SK-N-SH (cell line): ENCODE data around the gene CELSR3. TPM values are rescaled to one million over a fixed set of nuclear protein-coding genes. Genes with fewer than 3 reads are reported as not detected.
A peak's percentile ranks its signal among the peaks of the same experiment; 100 is the strongest.

Experiments
- CTCF ChIA-PET: fragments of 300-600, 350-600 bp; formaldehyde crosslinking; extraction: SDS; loops from one replicate; lab custom pipeline; 2021; lab: Yijun Ruan, JAX
- POLR2A ChIA-PET: fragments of 350-600 bp; sonication (Branson Sonifier 250); formaldehyde crosslinking; extraction: SDS; loops from one replicate; lab custom pipeline; 2020; ENCODE audit warnings: antibody characterized with exemption, inconsistent platforms; lab: Yijun Ruan, JAX
- DNase-seq: peaks from one replicate; pipeline ENCODE4 v3.0.0; 2012
- H2AFZ ChIP-seq: fragments of 200-600 bp; sonication (generic); 2 replicates; pipeline ENCODE4 v1.8.1; 2016; ENCODE audit warnings: antibody characterized with exemption, mild to moderate bottlenecking, low read depth
- H3F3A ChIP-seq: fragments of 200-600 bp; sonication (generic); replicated peaks from 2 replicates; pipeline ENCODE3; 2016; ENCODE audit warnings: antibody characterized with exemption, mild to moderate bottlenecking; ENCODE audit not compliant: insufficient read depth
- H3K27ac ChIP-seq, 2 experiments: fragments of 200-500 bp in 1 of 2; fragments of 200-600 bp in 1 of 2; sonication (Bioruptor generic) in 1 of 2; sonication (generic), shearing (Covaris generic) in 1 of 2; 2 replicates each; pipeline versions ENCODE4 v1.5.1 to v1.6.1; 2014 to 2016; ENCODE audit warnings: low read depth in 2 of 2, inconsistent platforms in 1 of 2, low read length in 1 of 2, mild to moderate bottlenecking in 1 of 2, mixed read lengths in 1 of 2
- H3K27me3 ChIP-seq: fragments of 200-600 bp; sonication (generic), shearing (Covaris generic); 2 replicates; pipeline ENCODE4 v1.6.1; 2016; ENCODE audit warnings: mixed run types; ENCODE audit not compliant: insufficient read depth
- H3K36me3 ChIP-seq, 2 experiments: fragments of 200-500 bp in 1 of 2; fragments of 200-600 bp in 1 of 2; sonication (Bioruptor generic) in 1 of 2; sonication (generic) in 1 of 2; replicated peaks in 1 of 2; 2 replicates each; pipeline versions ENCODE3 to v1.5.1; 2014 to 2016; ENCODE audit warnings: low read length in 1 of 2, mild to moderate bottlenecking in 1 of 2; ENCODE audit not compliant: insufficient read depth in 2 of 2, control insufficient read depth in 1 of 2
- H3K4me1 ChIP-seq, 2 experiments: fragments of 200-500 bp in 1 of 2; fragments of 200-600 bp in 1 of 2; sonication (Bioruptor generic) in 1 of 2; sonication (generic), shearing (Covaris generic) in 1 of 2; 2 replicates each; pipeline versions ENCODE4 v1.5.1 to v1.6.1; 2014 to 2016; ENCODE audit warnings: low read depth in 1 of 2, low read length in 1 of 2, mixed run types in 1 of 2; ENCODE audit not compliant: insufficient read depth in 2 of 2, control insufficient read depth in 1 of 2
- H3K4me2 ChIP-seq: fragments of 200-600 bp; sonication (generic), shearing (Covaris generic); 2 replicates; pipeline ENCODE4 v1.6.1; 2017; ENCODE audit warnings: mixed run types
- H3K4me3 ChIP-seq, 2 experiments: fragments of 200-500 bp in 1 of 2; fragments of 200-600 bp in 1 of 2; sonication (Bioruptor generic) in 1 of 2; sonication (generic), shearing (Covaris generic) in 1 of 2; 2 replicates each; pipeline versions ENCODE4 v1.5.1 to v1.8.1; 2014 to 2016; ENCODE audit warnings: low read depth in 2 of 2, inconsistent platforms in 1 of 2, low read length in 1 of 2, mild to moderate bottlenecking in 1 of 2, mixed read lengths in 1 of 2, moderate library complexity in 1 of 2
- H3K79me2 ChIP-seq: fragments of 200-600 bp; sonication (generic); 2 replicates; pipeline ENCODE4 v1.8.1; 2017; ENCODE audit warnings: mild to moderate bottlenecking; ENCODE audit not compliant: insufficient read depth
- H3K9ac ChIP-seq: fragments of 200-600 bp; sonication (generic); 2 replicates; pipeline ENCODE4 v1.6.1; 2017; ENCODE audit warnings: mixed run types
- H3K9me2 ChIP-seq: fragments of 200-600 bp; sonication (generic); 2 replicates; pipeline ENCODE4 v1.6.1; 2017; ENCODE audit warnings: mixed run types
- H3K9me3 ChIP-seq: fragments of 200-600 bp; sonication (generic); 2 replicates; pipeline ENCODE4 v1.6.1; 2017; ENCODE audit warnings: mixed run types, mild to moderate bottlenecking, moderate library complexity
- H4K20me1 ChIP-seq: fragments of 200-600 bp; sonication (generic); 2 replicates; pipeline ENCODE4 v1.6.1; 2017; ENCODE audit warnings: mild to moderate bottlenecking, mixed run types; ENCODE audit not compliant: insufficient read depth
- CHD2 ChIP-seq: fragments of 150-350 bp; IDR thresholded peaks from 2 replicates; pipeline ENCODE4 v1.6.1; 2018; ENCODE audit warnings: low read length; ENCODE audit not compliant: partially characterized antibody
- ELF1 ChIP-seq: IDR thresholded peaks from 2 replicates; pipeline ENCODE4 v1.4.0; 2012
- EP300 ChIP-seq, 2 experiments: IDR thresholded peaks; 2 replicates each; pipeline versions ENCODE4 v1.4.0 to v1.6.1; 2012; ENCODE audit warnings: borderline replicate concordance in 1 of 2, low read depth in 1 of 2, low read length in 1 of 2
- EZH2phosphoT487 ChIP-seq: fragments of 200-600 bp; sonication (generic); IDR thresholded peaks from 2 replicates; pipeline ENCODE4 v1.6.1; 2017; ENCODE audit warnings: low read depth, mixed run types, mild to moderate bottlenecking, antibody characterized with exemption, moderate library complexity, borderline replicate concordance
- FOSL2 ChIP-seq: IDR thresholded peaks from 2 replicates; pipeline ENCODE4 v1.4.0; 2012; ENCODE audit warnings: low read depth, mild to moderate bottlenecking, moderate library complexity, borderline replicate concordance
- FOXJ3 ChIP-seq: sonication (generic); formaldehyde crosslinking; IDR thresholded peaks from 2 replicates; pipeline ENCODE4 v1.5.1; 2020; ENCODE audit warnings: mild to moderate bottlenecking, missing genetic modification reagents
- FOXM1 ChIP-seq: IDR thresholded peaks from 2 replicates; pipeline ENCODE4 v1.4.0; 2012; ENCODE audit warnings: low read depth, mild to moderate bottlenecking
- GABPA ChIP-seq: IDR thresholded peaks from 2 replicates; pipeline ENCODE4 v1.4.0; 2012; ENCODE audit warnings: low read depth, mild to moderate bottlenecking
- GATA2 ChIP-seq: sonication (generic); formaldehyde crosslinking; IDR thresholded peaks from 2 replicates; pipeline ENCODE4 v1.5.0; 2020; ENCODE audit warnings: mild to moderate bottlenecking, missing genetic modification reagents
- JUND ChIP-seq: IDR thresholded peaks from 2 replicates; pipeline ENCODE4 v1.4.0; 2012
- MEF2A ChIP-seq: IDR thresholded peaks from 2 replicates; pipeline ENCODE4 v1.4.0; 2012; ENCODE audit warnings: low read depth, borderline replicate concordance
- NRF1 ChIP-seq: IDR thresholded peaks from 2 replicates; pipeline ENCODE4 v1.6.1; 2012; ENCODE audit warnings: low read depth, mild to moderate bottlenecking, low read length
- RAD21 ChIP-seq: IDR thresholded peaks from 2 replicates; pipeline ENCODE4 v1.6.1; 2012; ENCODE audit warnings: mild to moderate bottlenecking, low read length
- RXRA ChIP-seq: IDR thresholded peaks from 2 replicates; pipeline ENCODE4 v1.4.0; 2012; ENCODE audit warnings: low read depth, mild to moderate bottlenecking, borderline replicate concordance
- SIN3A ChIP-seq: IDR thresholded peaks from 2 replicates; pipeline ENCODE4 v1.6.1; 2012; ENCODE audit warnings: low read depth, mild to moderate bottlenecking, low read length, moderate library complexity, borderline replicate concordance
- SMC3 ChIP-seq: IDR thresholded peaks from 2 replicates; pipeline ENCODE4 v1.6.1; 2012; ENCODE audit warnings: low read depth, low read length, improper control_type of control experiment
- TEAD4 ChIP-seq: IDR thresholded peaks from 2 replicates; pipeline ENCODE4 v1.4.0; 2012; ENCODE audit warnings: mild to moderate bottlenecking, borderline replicate concordance; ENCODE audit not compliant: insufficient read depth
- YY1 ChIP-seq: IDR thresholded peaks from 2 replicates; pipeline ENCODE4 v1.4.0; 2012; ENCODE audit warnings: low read depth, mild to moderate bottlenecking
- WGBS: methylation state at CpG from one replicate; pipeline ENCODE4 v1.1.6; 2017; ENCODE audit warnings: low lambda C conversion rate; 5-methylcytosine and 5-hydroxymethylcytosine counted together
- polyA plus RNA-seq, 3 experiments: library from polyadenylated mRNA; depleted of rRNA; stranded (reverse); fragments of >200 nt; gene quantifications; 2 replicates each; pipeline ENCODE4 v1.2.3, GENCODE V29; 2012
- TF ChIP-seq, protein P1 (sequence below): fragments of 150-350 bp; IDR thresholded peaks from 2 replicates; pipeline ENCODE4 v1.6.1; 2016; ENCODE audit warnings: mild to moderate bottlenecking, low read depth, low read length
- TF ChIP-seq, protein P2 (sequence below): fragments of 150-350 bp; IDR thresholded peaks from 2 replicates; pipeline ENCODE4 v1.6.1; 2017; ENCODE audit warnings: antibody characterized with exemption, low read length, low read depth, borderline replicate concordance
- TF ChIP-seq, protein P3 (sequence below): IDR thresholded peaks from 2 replicates; pipeline ENCODE4 v1.6.1; 2012; ENCODE audit warnings: mild to moderate bottlenecking, low read depth, low read length, moderate library complexity

The CELSR3 gene
- polyA plus RNA-seq, 1 of the 3 experiments (the other 2 are of a cell fraction): 11.7 TPM

DNA sequence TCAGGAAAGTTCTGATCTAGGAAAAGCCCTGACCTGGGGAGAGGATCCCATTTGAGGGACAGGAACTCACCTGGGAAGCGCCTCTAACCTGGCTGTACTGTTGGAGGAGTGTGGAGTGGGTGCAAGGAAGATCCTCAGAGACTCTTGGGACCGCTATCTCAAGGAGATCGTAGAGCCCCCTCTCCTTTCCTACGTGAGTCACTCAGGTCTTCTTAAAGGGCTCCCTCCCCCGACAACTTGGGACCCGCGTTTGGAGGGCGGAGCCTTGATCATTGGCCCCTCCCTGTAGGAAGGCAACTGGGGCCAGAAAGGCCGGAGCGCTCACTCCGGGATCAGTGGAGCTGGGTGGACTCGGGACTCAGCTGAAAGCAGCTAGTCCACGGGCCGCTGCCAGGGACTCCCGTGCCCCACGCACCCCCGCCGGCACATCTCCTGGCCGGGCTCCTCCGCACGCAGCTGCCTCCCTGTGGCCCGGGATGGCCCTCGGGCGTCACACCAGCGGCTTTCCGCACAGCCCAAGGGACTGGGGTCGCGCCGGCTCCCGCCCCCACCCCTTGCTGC lies 27.9 kb downstream of the CELSR3 start:
- H3K4me3 ChIP-seq: peak overlapping the region; percentile 96 to 99
- H3F3A ChIP-seq: no peaks in the 10 kb centered on the region
- H3K79me2 ChIP-seq: peaks cover 27% of the 10 kb centered on the region
- H2AFZ ChIP-seq: peak overlapping the region; percentile 63
- TF ChIP-seq GATA2 (CRISPR knock-in tag): no peak
- 0 out of 2 replicates have a peak, but pooled peaks have one; percentile 22 for TF ChIP-seq FOSL2
- TF ChIP-seq SIN3A: no peak
- WGBS: 0% methylated on average over 20 of the region's 30 CpGs
- H3K4me1 ChIP-seq: peaks cover 16 to 23% of the 10 kb centered on the region in 2 experiments
- CTCF ChIA-PET: interaction anchor here (0.8 to 6.9 kb wide), 18 partner anchors 9 to 440 kb away, joined by 3 to 40 read pairs (median 8); partner anchors contain the start of genes CELSR3, NCKIPSD, PFKFB4 and TMEM89
- POLR2A ChIA-PET: interaction anchor here (0.7 to 2.0 kb wide), 9 partner anchors 11 to 460 kb away, joined by 3 to 15 read pairs (median 3); partner anchors contain the start of genes CELSR3, NDUFAF3 and UQCRC1
- H4K20me1 ChIP-seq: peaks cover 14% of the 10 kb centered on the region; the same call in 1 of the 2 replicates
- H3K27ac ChIP-seq: peak overlapping the region; percentile 72 to 85
- no peaks in the 10 kb centered on the region for H3K27me3 ChIP-seq
- H3K9me3 ChIP-seq: no peaks in the 10 kb centered on the region
- no peaks in the 10 kb centered on the region for H3K9me2 ChIP-seq
- peak overlapping the region; percentile 89 for H3K9ac ChIP-seq
- peaks cover 0 to 43% of the 10 kb centered on the region in 2 experiments for H3K36me3 ChIP-seq
- DNase-seq: peak; percentile 83
- peak overlapping the region; percentile 100 for H3K4me2 ChIP-seq

DNA sequence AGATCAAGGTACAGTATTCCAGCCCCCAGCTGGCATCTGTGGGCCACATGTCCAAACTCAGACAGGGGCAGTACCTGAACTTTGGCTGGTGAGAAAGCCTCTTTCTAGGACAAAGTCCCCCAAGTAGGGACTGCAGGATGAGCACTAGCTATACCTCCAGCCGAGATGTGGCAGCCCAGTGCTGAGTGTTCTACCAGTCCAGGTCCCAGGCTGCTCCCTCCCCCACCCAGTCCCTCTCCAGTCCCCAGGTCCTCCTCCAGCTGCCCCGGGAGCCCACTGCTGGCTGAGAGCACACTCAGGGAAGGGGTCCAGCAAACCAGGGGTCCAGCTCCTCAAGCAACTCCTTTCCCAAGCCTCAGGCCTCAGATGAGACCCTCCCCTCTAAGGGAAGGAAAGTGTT lies 28.9 kb downstream of the CELSR3 start:
- peak overlapping the region in 1 of 2 experiments; percentile 96; a peak in 2 of 4 replicates for H3K4me3 ChIP-seq
- no peaks in the 10 kb centered on the region for H3K9me2 ChIP-seq
- H3F3A ChIP-seq: no peaks in the 10 kb centered on the region
- no CpG with 5 or more reads among the region's 2 CpGs for WGBS
- CTCF ChIA-PET: interaction anchor here (2.7 to 6.9 kb wide), 4 partner anchors 23 to 76 kb away, joined by 15 to 40 read pairs (median 28); partner anchors contain the start of genes CELSR3, NCKIPSD, PFKFB4 and UQCRC1
- POLR2A ChIA-PET: interaction anchor here (0.7 to 1.5 kb wide), 4 partner anchors 9 to 75 kb away, joined by 3 to 6 read pairs (median 4); no protein-coding TSS in a partner anchor
- no peak overlapping the region for H3K27ac ChIP-seq
- H2AFZ ChIP-seq: no peak overlapping the region
- H3K4me1 ChIP-seq: peaks cover 16 to 23% of the 10 kb centered on the region in 2 experiments
- no peak for DNase-seq
- H4K20me1 ChIP-seq: peaks cover 14% of the 10 kb centered on the region; the same call in 1 of the 2 replicates
- no peaks in the 10 kb centered on the region for H3K27me3 ChIP-seq
- H3K9me3 ChIP-seq: no peaks in the 10 kb centered on the region
- peaks cover 0 to 44% of the 10 kb centered on the region in 2 experiments for H3K36me3 ChIP-seq
- H3K9ac ChIP-seq: no peak overlapping the region
- peaks cover 27% of the 10 kb centered on the region for H3K79me2 ChIP-seq
- TF ChIP-seq ELF1: no peak
- TF ChIP-seq, protein P1, sequence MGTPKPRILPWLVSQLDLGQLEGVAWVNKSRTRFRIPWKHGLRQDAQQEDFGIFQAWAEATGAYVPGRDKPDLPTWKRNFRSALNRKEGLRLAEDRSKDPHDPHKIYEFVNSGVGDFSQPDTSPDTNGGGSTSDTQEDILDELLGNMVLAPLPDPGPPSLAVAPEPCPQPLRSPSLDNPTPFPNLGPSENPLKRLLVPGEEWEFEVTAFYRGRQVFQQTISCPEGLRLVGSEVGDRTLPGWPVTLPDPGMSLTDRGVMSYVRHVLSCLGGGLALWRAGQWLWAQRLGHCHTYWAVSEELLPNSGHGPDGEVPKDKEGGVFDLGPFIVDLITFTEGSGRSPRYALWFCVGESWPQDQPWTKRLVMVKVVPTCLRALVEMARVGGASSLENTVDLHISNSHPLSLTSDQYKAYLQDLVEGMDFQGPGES: no peak
- no peak for TF ChIP-seq GABPA
- no peak for TF ChIP-seq RXRA
- TF ChIP-seq JUND: no peak
- TF ChIP-seq YY1: no peak
- TF ChIP-seq CHD2: no peak
- TF ChIP-seq TEAD4: no peak
- TF ChIP-seq MEF2A: no peak
- no peak for TF ChIP-seq FOXM1
- no peak for TF ChIP-seq EZH2phosphoT487
- TF ChIP-seq NRF1: no peak
- no peak for TF ChIP-seq SMC3
- TF ChIP-seq FOXJ3: no peak
- no peak for TF ChIP-seq EP300 (IDR thresholded peaks at IDR 0.05; ENCODE audit: borderline replicate concordance in 1 of 2, low read depth in 1 of 2, low read length in 1 of 2)
- TF ChIP-seq, protein P2, sequence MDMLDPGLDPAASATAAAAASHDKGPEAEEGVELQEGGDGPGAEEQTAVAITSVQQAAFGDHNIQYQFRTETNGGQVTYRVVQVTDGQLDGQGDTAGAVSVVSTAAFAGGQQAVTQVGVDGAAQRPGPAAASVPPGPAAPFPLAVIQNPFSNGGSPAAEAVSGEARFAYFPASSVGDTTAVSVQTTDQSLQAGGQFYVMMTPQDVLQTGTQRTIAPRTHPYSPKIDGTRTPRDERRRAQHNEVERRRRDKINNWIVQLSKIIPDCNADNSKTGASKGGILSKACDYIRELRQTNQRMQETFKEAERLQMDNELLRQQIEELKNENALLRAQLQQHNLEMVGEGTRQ: no peak
- TF ChIP-seq RAD21: no peak
- TF ChIP-seq GATA2 (CRISPR knock-in tag): no peak
- TF ChIP-seq, protein P3, sequence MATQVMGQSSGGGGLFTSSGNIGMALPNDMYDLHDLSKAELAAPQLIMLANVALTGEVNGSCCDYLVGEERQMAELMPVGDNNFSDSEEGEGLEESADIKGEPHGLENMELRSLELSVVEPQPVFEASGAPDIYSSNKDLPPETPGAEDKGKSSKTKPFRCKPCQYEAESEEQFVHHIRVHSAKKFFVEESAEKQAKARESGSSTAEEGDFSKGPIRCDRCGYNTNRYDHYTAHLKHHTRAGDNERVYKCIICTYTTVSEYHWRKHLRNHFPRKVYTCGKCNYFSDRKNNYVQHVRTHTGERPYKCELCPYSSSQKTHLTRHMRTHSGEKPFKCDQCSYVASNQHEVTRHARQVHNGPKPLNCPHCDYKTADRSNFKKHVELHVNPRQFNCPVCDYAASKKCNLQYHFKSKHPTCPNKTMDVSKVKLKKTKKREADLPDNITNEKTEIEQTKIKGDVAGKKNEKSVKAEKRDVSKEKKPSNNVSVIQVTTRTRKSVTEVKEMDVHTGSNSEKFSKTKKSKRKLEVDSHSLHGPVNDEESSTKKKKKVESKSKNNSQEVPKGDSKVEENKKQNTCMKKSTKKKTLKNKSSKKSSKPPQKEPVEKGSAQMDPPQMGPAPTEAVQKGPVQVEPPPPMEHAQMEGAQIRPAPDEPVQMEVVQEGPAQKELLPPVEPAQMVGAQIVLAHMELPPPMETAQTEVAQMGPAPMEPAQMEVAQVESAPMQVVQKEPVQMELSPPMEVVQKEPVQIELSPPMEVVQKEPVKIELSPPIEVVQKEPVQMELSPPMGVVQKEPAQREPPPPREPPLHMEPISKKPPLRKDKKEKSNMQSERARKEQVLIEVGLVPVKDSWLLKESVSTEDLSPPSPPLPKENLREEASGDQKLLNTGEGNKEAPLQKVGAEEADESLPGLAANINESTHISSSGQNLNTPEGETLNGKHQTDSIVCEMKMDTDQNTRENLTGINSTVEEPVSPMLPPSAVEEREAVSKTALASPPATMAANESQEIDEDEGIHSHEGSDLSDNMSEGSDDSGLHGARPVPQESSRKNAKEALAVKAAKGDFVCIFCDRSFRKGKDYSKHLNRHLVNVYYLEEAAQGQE: no peak
- TF ChIP-seq, all 33 proteins: peak for 0
- H3K4me2 ChIP-seq: peak overlapping the region; percentile 100
